ENCODE data around the gene STX1B.
"Not testable (repeated sequence)": the region's sequence is repeated elsewhere in the genome, so short reads cannot be mapped to it uniquely, and the experiment has no call there.

Gene STX1B

GRCh38 chr16:31013292-31013691, 2.9 kb upstream of the STX1B start:
- not testable (repeated sequence) for DNase-seq (ENCODE audit: low read depth in 2 of 2)

GRCh38 chr16:31011815-31012214, 1.4 kb upstream of the STX1B start:
- DNase-seq (ENCODE audit: low read depth in 2 of 2): not testable (repeated sequence)

DNA sequence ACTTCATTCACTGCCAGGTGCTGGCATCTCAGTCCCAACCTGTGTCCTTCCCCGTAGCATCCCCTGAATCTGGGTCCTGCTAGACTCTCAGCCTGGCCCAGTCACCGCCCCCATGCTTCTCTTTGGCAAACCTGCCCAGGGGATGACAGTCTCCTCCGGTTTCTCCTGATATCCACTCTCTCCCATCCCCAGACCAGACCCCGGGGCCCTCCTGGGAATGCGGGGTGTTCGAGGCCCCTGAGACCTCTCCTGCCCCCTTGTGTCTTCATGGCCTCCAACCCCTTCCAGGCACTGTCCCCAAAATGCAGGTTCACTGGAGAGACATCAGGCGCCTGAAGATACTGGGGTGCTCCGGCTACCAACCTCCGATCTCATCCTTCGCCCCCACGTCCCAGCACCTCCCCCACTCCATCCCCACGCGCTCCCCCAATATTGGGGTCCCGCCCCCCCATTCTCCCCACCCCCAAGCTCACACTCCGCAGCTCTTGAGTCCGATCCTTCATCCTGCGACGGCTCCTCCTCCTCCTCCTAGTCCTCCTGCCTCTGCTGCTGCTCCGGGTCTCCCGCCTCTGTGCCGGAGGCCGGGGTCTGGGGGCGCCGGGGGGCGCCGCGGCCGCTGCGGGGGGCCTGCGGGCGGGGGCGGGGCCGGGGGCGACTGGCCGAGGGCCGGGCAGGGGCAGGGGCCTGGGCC, 399 bp downstream of the STX1B start:
- DNase-seq (ENCODE audit: low read depth in 2 of 2): no peak

GRCh38 chr16:31009120-31009519, 1.3 kb downstream of the STX1B start:
- no peak for DNase-seq (ENCODE audit: low read depth in 2 of 2)

- DNase-seq (ENCODE audit: low read depth in 2 of 2): no peak
These were observed 1.9 kb downstream of the STX1B start for GRCh38 chr16:31008551-31008950.

GRCh38 chr16:31008149-31008548, 2.3 kb downstream of the STX1B start:
- no peak for DNase-seq (ENCODE audit: low read depth in 2 of 2)

- DNase-seq (ENCODE audit: low read depth in 2 of 2): no peak
These were observed 2.8 kb downstream of the STX1B start for GRCh38 chr16:31007684-31008083.

- DNase-seq (ENCODE audit: low read depth in 2 of 2): no peak
These were observed 3.8 kb downstream of the STX1B start for GRCh38 chr16:31006589-31006988.

- no peak for DNase-seq (ENCODE audit: low read depth in 2 of 2)
These were observed 4.4 kb downstream of the STX1B start for GRCh38 chr16:31006086-31006385.

- no peak for DNase-seq (ENCODE audit: low read depth in 2 of 2)
These were observed 4.9 kb downstream of the STX1B start for GRCh38 chr16:31005350-31006085.

DNA sequence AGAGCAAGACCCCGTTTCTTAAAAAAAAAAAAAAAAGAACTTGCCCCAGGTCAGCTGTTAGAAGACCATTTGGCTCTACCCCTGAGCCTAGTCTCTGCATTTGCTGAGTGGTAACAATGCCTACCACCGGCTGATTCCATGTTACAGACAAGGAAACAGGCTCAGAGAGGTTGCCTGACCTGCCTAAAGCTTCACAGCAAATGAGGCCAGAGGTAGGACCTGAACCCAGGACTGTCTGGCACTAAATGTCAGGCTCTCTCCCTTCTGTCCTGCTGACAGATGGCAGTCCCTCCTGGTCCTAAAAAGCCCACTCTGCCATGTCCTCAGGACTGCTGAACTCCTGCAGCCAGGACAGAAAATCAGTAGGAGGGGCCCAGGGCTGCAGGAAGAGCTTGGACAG, 5.8 kb downstream of the STX1B start:
- DNase-seq (ENCODE audit: low read depth in 2 of 2): no peak

DNA sequence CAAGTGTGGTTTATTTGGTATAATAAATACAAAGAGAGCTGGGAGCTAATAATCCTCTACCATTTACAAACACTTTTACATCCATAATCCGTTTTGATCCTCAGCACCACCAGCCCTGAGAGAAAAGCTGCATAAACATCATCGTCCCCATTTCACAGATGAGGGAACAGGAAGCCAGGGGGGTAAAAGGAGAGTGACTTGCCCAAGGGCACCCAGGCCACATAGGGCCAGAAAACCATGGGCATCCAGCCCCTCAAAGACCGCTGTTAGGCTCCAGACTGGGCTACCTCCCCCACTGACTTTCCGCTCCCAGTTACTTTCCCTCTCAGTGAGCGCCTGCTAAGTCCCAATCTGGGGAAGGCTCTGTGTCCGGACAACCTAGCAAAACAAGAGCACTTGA, 6.7 kb downstream of the STX1B start:
- no peak for DNase-seq (ENCODE audit: low read depth in 2 of 2)

DNA sequence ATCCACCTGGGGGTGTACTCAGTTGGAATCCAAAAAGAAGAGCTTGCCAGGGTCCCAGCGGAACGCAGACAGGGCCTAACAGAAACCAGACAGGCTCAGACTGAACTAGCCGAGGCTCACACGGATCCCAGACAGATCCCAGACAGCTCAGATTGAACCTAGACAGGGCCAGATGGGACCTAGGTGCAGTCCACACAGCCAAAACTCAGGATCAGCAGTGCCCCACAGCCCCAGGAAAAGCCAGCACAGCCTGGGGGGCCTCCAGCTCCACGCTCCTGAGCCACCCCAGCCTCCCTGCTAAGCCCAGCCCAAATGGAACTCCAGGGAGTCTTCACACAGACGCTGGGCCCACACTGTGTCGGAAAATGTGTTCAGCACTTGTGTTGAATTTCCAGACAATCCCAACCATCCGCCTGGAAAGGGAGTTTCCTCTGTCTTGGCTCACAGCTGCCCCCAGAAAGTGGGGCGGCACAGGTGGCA, 7.5 kb downstream of the STX1B start:
- no peak for DNase-seq (ENCODE audit: low read depth in 2 of 2)

DNA sequence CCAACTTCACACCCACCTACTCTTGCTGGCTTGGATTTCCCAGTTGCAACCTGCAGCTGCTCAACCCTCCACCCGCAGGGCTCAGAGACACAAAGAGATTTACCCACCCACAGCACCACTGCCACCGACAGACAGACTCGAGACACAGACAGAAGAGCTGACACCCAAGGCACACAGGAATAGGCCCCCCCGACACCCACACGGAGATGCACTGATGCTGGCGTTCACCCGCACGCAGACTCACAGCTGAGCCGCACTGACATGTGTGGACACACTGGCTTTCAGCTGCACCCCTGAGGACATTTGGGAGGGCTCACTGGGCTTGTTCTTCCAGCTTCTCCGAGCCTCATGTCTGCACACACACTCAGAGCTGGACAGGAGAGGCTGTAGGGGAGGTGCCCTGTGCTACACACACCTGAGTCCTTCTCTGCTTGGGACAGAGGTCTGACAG, 8.2 kb downstream of the STX1B start:
- DNase-seq (ENCODE audit: low read depth in 2 of 2): no peak

DNA sequence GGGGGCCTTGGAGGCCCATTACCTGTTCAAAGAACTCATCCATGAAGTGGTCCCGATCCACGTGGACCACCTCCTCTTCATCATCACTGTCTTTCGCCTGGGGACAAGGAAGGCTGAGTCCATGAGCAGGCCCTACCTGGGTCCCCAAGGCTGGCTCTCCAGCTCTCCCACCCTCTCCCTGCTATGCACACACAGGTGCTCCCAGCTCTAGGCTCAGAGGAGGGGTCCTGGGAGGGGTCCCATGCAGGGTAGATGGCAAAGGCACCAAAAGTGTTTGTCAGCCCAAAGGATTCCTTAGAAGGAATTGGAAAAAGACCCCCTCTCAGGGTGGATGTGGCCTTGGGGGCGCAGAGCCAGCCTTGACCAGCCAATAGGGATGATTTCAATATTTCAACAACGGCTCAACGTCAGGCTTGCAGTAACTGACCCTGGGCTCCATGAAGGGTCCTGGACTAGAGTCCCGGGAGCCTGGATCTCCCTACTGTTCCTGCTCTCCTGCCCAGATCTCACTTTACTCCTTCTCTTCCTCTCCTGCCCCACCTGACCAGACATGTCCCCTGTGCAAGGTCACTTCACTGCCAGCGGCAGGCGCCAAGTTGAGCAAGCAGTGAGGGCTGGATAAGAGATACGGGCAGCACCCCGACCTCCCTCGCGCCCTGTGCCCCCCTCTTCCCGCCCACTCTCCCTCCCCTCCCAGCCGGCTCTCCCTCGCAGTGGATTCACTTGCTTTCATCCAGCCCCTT, 8.8 kb downstream of the STX1B start:
- no peak for DNase-seq (ENCODE audit: low read depth in 2 of 2)

DNA sequence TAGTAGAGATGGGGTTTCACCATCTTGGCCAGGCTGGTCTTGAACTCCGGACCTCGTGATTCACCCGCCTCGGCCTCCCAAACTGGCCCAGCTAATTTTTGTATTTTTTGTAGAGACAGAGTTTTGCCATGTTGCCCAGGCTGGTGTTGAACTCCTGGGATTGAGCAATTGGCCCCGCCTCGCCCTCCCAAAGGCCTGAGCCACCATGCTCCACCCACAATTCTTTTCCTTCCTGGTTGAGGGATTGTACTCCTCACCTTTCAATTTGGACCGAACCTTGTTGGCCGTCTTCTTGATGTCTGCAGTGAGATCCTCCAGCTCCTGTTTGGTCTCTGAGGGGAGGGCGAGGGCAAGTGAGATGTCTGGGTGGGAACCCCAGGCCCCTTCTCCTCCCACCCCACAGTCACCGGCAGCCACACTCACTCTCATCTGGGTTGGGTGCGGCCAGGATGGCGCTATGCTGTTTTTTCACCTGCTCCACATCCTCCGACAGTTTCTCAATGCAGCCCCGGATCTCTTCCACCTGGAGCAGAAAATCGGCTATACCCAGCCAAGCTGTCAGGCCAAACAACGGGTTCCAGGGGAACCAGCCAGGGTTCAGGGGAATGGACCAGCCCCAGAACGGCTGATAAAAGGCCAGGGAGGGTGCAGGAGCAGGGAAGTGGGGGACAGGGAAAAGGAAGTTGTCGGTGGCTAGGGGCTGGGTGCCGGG, 9.6 kb downstream of the STX1B start:
- DNase-seq (ENCODE audit: low read depth in 2 of 2): no peak

DNA sequence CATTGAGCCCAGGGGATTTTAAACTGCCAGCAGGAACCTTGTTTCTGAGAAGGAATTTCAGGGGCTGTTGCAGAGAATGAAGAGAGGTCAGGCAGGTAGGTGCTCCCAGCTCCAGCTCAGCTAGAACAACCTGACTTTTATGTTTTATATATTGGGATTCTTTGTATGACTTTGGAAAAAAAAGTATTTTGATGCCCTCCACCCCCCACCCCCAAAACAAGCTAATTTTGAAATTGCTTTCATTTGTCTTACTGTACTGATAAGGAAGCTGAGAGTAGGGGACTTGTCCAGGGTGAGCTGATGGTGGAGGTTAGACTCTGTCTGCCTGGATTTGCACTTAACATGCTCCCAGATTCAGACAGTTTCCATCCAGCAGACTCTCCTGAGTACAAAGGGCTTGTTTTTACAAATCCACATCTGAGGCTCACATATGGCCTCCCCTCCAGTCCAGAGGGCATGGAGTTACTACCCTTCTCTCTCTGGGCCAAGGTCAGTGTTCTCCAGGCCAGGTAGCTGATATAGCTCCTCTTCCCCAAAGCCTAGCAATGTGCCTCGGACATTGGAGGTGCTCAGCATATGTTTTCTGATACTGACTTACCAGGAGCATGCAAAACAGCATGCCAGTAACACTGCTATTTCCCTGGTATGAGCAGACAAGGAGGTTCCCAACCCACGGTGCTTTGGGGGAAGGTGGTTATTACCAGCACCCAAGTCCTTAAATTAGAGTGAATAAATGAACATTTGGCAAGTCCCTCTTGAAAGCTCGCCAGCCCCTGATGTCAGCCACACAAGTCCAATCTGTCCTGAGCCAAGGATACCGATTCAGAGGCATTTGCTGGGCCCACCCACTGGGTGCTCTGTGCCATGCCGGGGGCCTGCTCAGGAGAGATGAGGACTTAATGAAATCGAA, 11.3 kb downstream of the STX1B start:
- no peak for DNase-seq (ENCODE audit: low read depth in 2 of 2)

DNA sequence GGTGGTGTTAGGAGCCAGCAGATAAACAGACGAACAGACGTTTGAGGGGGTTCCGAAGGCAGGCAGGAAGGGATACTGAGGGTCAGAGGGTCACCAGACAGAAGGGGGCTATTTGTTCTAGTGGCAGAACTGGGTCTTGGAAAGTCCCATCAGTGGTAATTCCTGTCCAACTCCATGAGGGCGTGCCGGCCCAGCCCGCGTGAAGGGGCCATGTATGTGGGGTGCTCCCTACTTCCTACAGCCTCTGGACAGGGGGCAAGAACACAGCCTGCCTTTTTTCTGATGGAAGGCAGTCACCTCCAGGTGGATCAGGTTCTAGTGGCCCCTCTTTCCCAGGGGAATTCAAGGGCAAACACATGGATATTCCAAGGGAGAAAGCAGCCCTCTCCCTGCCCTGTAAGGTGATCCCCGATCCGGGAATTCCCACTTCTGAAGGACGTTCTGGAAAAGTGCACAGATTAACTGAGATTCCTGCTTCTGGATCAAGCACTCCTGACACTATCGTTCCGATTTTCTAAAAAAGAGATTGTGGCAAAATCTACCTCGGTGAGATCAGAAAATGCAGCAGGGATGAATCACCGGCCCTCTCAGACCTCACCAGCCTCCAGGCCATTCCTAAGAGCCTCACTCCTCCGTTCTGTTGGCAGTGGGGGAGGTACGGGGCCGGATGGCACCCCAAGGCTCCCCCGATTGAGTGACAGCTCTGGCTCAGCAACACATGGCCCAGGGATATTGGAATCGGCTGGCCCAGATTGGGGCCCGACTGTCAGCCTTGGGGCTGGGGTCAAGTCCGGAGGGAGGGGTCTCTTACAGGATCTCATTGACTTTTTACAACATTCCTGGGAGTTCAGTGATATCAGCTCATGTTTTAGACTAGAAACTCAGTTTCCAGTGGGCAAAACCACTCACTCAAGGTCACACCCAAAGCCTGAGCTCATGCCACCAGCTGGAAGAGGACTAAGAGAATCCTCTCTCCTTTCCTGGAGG, 12.4 kb downstream of the STX1B start:
- DNase-seq (ENCODE audit: low read depth in 2 of 2): no peak

DNA sequence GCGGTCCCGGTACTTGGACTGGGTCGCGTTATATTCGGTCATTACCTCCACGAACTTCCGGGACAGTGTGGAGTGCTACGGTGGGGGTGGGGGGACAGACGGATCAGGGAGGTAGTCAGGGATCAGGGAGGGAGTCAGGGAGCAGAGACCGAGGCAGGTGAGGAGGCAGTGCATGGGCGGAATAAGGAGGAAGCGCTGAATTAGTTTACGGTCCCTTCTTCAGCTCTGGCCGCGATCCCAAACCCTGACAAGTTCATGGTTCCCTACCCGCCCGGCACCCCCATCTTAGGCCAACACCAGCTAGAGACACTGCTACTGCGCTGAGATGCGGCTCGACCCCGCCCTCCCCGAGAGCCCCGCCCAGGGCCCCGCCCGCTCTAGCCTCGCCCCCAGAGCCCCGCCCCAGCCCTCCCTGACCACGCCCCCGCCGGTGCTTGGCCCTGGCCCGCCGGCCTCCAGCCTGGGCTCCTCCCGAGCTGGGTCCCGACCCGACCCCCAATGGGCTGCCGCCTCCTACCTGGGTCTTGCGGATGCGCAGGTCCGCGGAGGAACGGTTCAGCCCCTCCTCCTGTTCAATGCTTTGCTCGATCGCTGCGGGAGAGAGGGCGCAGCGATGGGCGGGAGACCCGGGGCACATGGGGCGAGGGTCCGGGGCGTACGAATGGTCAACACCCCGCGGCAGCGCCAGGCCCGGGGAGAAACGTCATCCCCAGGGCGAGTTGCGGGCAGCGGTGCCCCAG, 13.3 kb downstream of the STX1B start:
- DNase-seq (ENCODE audit: low read depth in 2 of 2): peak; percentile 65 to 81

Measured in stimulated activated CD4-positive, alpha-beta T cell treated with anti-CD3 and anti-CD28 coated beads, Interleukin-1b, Interleukin-23, amount 100 ng/mL, for 1 hour (primary cell).